SJCRH30 (cell line): ENCODE results near the gene SYNGR1. TPM values are rescaled to one million over a fixed set of nuclear protein-coding genes. Genes with fewer than 3 reads are reported as not detected.
"Not testable (repeated sequence)": the region's sequence is repeated elsewhere in the genome, so short reads cannot be mapped to it uniquely, and the experiment has no call there.

Experiments used
- DNase-seq, 2 experiments: peaks; one replicate each; pipeline ENCODE4 v3.0.0-alpha.2; 2015 to 2020
- H3K27ac ChIP-seq: fragments of 250-450 bp; sonication (Bioruptor Pico); 2 replicates; pipeline ENCODE4 v1.5.1; 2020; ENCODE audit warnings: mild to moderate bottlenecking, moderate library complexity
- H3K27me3 ChIP-seq: fragments of 250-450 bp; sonication (Bioruptor Pico); 2 replicates; pipeline ENCODE4 v1.5.1; 2020; ENCODE audit warnings: mild to moderate bottlenecking, moderate library complexity
- H3K36me3 ChIP-seq: fragments of 250-450 bp; sonication (Bioruptor Pico); 2 replicates; pipeline ENCODE4 v1.5.1; 2020; ENCODE audit warnings: mild to moderate bottlenecking, moderate library complexity
- H3K4me1 ChIP-seq: fragments of 250-450 bp; sonication (Bioruptor Pico); 2 replicates; pipeline ENCODE4 v1.5.1; 2020; ENCODE audit warnings: mild to moderate bottlenecking, moderate library complexity
- H3K4me3 ChIP-seq: fragments of 250-450 bp; sonication (Bioruptor Pico); 2 replicates; pipeline ENCODE4 v1.5.1; 2020; ENCODE audit warnings: mild to moderate bottlenecking, moderate library complexity
- H3K9me3 ChIP-seq: fragments of 250-450 bp; sonication (Bioruptor Pico); replicated peaks from 2 replicates; pipeline ENCODE4 v1.5.1; 2020; ENCODE audit warnings: mild to moderate bottlenecking, moderate library complexity
- total RNA-seq: library from RNA; depleted of rRNA; stranded (reverse); fragments of >200 nt; shearing (Covaris generic); gene quantifications from 2 replicates; pipeline ENCODE4 v1.2.3, GENCODE V29; 2014

SYNGR1 gene
- total RNA-seq, 1 experiment from 2014 or later, result 3.2 TPM

- Histone ChIP-seq H3K27ac (no peak overlapping the region), H3K4me1 (no peaks in the 10 kb centered on the region)
- DNase-seq, result no peak
Observed at GRCh38 chr22:39327995-39328754, 21.6 kb upstream of the SYNGR1 start.

DNA sequence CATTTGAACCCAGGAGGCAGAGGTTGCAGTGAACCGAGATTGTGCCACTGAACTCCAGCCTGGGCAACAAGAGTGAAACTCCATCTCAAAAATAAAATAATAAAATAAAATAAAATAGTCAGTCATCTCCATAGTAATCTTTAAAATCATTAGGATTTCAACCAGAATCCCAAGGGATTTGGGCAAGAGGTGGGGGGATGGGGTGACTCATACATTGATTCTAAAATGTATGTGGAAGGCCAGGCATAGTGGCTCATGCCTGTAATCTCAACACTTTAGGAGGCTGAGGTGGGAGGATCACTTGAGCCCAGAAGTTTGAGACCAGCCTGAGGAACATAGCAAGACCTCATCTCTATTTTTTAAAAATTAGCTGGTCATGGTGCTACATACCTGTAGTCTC is 19.2 kb upstream of the SYNGR1 start:
- H3K36me3 ChIP-seq, H3K9me3 ChIP-seq, H3K27me3 ChIP-seq, H3K4me3 ChIP-seq, H3K27ac ChIP-seq, H3K4me1 ChIP-seq, DNase-seq: not testable (repeated sequence)

More at GRCh38 chr22:39327995-39328754, 21.6 kb upstream of the SYNGR1 start:
- no peaks in the 10 kb centered on the region for H3K27me3 ChIP-seq
- H3K36me3 ChIP-seq, result no peaks in the 10 kb centered on the region
- H3K9me3 ChIP-seq, result no peaks in the 10 kb centered on the region
- H3K4me3 ChIP-seq, result no peak overlapping the region

GRCh38 chr22:39332441-39333064 is 17.2 kb upstream of the SYNGR1 start:
- Histone ChIP-seq H3K36me3 (no peaks in the 10 kb centered on the region), H3K27ac (no peak overlapping the region), H3K9me3 (no peaks in the 10 kb centered on the region), H3K4me1 (no peaks in the 10 kb centered on the region), H3K27me3 (no peaks in the 10 kb centered on the region), H3K4me3 (no peak overlapping the region)
- no peak for DNase-seq

GRCh38 chr22:39336411-39336810 is 13.4 kb upstream of the SYNGR1 start:
- Histone ChIP-seq H3K9me3 (no peaks in the 10 kb centered on the region), H3K4me3 (no peak overlapping the region), H3K27ac (no peak overlapping the region), H3K27me3 (no peaks in the 10 kb centered on the region), H3K4me1 (no peaks in the 10 kb centered on the region), H3K36me3 (no peaks in the 10 kb centered on the region)
- DNase-seq, result no peak

GRCh38 chr22:39339775-39340174 is 10.0 kb upstream of the SYNGR1 start:
- not testable (repeated sequence) for H3K9me3 ChIP-seq, H3K27me3 ChIP-seq, DNase-seq, H3K27ac ChIP-seq, H3K4me3 ChIP-seq, H3K4me1 ChIP-seq, H3K36me3 ChIP-seq

GRCh38 chr22:39341179-39341578 is 8.6 kb upstream of the SYNGR1 start:
- no peak overlapping the region for H3K4me3 ChIP-seq
- H3K36me3 ChIP-seq, result no peaks in the 10 kb centered on the region
- H3K27me3 ChIP-seq, result no peaks in the 10 kb centered on the region
- DNase-seq, result no peak
- no peak overlapping the region for H3K27ac ChIP-seq
- H3K4me1 ChIP-seq, result no peaks in the 10 kb centered on the region
- H3K9me3 ChIP-seq, result no peaks in the 10 kb centered on the region

GRCh38 chr22:39343259-39344045 is 6.3 kb upstream of the SYNGR1 start:
- peak; percentile 39 to 63 for DNase-seq

GRCh38 chr22:39344046-39344390 is 5.8 kb upstream of the SYNGR1 start:
- Histone ChIP-seq H3K36me3 (no peaks in the 10 kb centered on the region), H3K27me3 (no peaks in the 10 kb centered on the region), H3K4me3 (no peak overlapping the region), H3K27ac (no peak overlapping the region), H3K9me3 (no peaks in the 10 kb centered on the region), H3K4me1 (no peaks in the 10 kb centered on the region)
- DNase-seq, result no peak

More at GRCh38 chr22:39343259-39344045, 6.3 kb upstream of the SYNGR1 start:
- Histone ChIP-seq H3K36me3 (no peaks in the 10 kb centered on the region), H3K27ac (no peak overlapping the region), H3K4me3 (no peak overlapping the region), H3K4me1 (no peaks in the 10 kb centered on the region), H3K9me3 (no peaks in the 10 kb centered on the region), H3K27me3 (no peaks in the 10 kb centered on the region)

GRCh38 chr22:39345231-39345630 is 4.6 kb upstream of the SYNGR1 start:
- Histone ChIP-seq H3K9me3 (no peaks in the 10 kb centered on the region), H3K4me3 (no peak overlapping the region), H3K36me3 (no peaks in the 10 kb centered on the region), H3K4me1 (no peaks in the 10 kb centered on the region), H3K27me3 (no peaks in the 10 kb centered on the region), H3K27ac (no peak overlapping the region)
- no peak for DNase-seq

- peaks cover 20% of the 10 kb centered on the region for H3K4me1 ChIP-seq
- DNase-seq, result no peak
- no peak overlapping the region for H3K27ac ChIP-seq
- H3K9me3 ChIP-seq, result no peaks in the 10 kb centered on the region
- H3K27me3 ChIP-seq, result no peaks in the 10 kb centered on the region
- H3K36me3 ChIP-seq, result no peaks in the 10 kb centered on the region
- peak overlapping the region; percentile 57 for H3K4me3 ChIP-seq
Observed at GRCh38 chr22:39348909-39349505, 784 bp upstream of the SYNGR1 start.

DNA sequence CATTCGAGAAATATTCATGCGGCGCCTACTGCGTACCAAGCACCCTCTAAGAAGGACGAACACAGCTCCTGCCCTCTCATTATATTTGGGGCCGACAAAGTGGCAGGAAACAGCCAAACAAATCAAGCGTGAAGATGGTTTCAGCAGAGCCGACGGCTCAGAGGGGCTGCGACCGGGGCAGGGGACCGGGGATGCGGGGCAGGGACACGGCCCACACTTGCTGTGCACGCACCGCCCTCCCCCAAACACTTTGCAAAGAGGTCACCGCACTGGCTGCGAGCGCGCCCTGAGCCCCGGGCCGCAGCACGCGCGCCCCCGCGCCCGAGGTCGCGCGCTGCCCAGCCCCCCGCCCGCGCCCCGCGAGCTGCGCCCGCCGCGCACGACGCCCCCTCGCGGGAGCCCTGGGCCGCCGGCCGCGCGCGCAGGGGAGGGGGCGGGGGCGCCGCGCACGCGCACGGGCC is 255 bp upstream of the SYNGR1 start:
- H3K4me3 ChIP-seq, result peak overlapping the region; percentile 57

DNA sequence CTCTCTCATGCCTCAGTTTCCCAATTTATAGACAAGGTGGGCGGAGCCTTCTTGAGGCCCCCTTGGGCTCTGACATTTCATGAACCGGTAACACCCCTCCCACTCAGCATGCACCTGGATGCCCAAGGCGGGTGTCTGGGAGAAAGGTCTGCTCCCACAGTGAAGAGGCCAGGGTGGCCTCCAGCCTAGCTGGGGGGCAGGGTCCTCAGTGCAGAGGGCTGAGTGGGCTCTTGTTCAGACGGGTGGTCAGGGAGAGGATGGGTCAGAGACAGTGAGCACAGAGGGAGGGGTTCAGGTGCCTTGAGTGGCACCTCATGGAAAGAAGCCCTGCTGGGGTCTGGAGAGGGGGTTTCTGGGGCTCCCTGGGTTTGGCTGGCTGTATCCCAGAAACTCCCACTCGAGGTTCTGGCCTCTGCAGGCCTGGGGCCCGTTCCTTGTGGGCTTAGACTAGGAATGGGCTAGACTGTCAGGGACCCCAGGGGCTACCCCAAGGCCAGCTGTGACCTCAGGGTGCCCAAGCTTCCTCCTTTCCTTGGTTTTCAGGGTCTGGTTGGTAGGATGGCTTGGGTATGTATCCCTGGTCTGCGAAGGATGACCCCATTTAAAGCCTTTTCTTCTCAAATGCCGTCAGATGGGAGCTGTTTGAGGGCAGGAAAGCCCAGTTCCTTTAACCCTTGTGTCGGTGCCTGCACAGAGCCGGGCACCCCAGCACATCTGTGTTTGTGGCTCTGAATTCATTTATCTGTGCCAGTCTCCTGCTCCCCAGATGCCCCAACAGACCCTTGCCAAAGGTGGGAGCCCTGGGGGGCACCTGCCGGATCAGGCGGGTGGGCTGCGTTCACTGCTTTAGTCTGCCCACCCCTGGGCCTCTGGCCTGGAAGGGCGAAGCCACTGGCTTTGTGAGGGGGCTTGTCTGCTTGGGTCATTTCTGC is 1.2 kb downstream of the SYNGR1 start:
- Histone ChIP-seq H3K27ac (no peak overlapping the region; the same call in 1 of the 2 replicates), H3K27me3 (no peaks in the 10 kb centered on the region), H3K9me3 (no peaks in the 10 kb centered on the region), H3K4me3 (peak overlapping the region; percentile 57), H3K4me1 (peaks cover 20% of the 10 kb centered on the region), H3K36me3 (no peaks in the 10 kb centered on the region)
- DNase-seq, result peak in 1 of 2 experiments; percentile 26

More for the DNA sequence above, 255 bp upstream of the SYNGR1 start:
- H3K4me1 ChIP-seq, result peaks cover 20% of the 10 kb centered on the region
- no peak for DNase-seq
- H3K27me3 ChIP-seq, result no peaks in the 10 kb centered on the region
- no peaks in the 10 kb centered on the region for H3K9me3 ChIP-seq
- no peak overlapping the region for H3K27ac ChIP-seq
- no peaks in the 10 kb centered on the region for H3K36me3 ChIP-seq

DNA sequence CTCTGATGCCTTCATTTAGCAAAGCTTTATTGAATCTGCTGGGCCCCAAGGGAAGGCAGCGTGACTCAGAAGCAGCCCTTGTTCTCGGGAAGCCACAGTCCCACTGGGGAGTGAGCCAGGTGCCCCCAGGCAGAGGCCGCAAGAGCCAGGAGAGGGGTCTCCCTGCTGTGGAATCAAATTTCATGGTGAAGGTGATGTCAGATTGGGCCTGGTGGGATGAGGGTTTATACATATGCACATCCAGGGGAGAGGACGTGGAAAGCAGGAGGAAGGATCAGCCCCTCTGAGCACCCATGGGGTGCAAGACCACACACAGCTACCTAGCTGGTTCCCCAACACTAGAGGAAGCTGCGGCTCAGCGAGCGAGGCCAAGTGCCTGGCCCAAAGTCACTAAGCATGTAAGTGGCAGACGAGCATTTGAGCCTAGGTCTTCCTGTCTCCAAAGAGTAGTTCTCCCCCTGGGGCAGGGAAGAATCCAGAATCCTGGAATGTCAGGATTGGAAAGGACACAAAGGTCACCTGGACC is 2.0 kb downstream of the SYNGR1 start:
- Histone ChIP-seq H3K27me3 (no peaks in the 10 kb centered on the region), H3K9me3 (no peaks in the 10 kb centered on the region), H3K4me1 (peaks cover 20% of the 10 kb centered on the region), H3K27ac (no peak overlapping the region; the same call in 1 of the 2 replicates), H3K4me3 (no peak overlapping the region), H3K36me3 (no peaks in the 10 kb centered on the region)
- peak; percentile 87 to 89 for DNase-seq
